GM12865 (cell line): ENCODE data around the gene FSTL4.

Source experiments
- DNase-seq: peaks from one replicate; pipeline ENCODE4 v3.0.0; 2010; ENCODE audit warnings: low read depth
- H3K4me3 ChIP-seq: 2 replicates; pipeline ENCODE4 v1.5.1; 2011; ENCODE audit warnings: mild to moderate bottlenecking, low read depth, low read length, control low read depth
- TF ChIP-seq, protein P1 (sequence below): IDR thresholded peaks from 2 replicates; pipeline ENCODE4 v1.5.1; 2011; ENCODE audit warnings: low read length, control low read depth, low read depth, inconsistent platforms; ENCODE audit not compliant: insufficient read depth; ENCODE audit errors: missing control alignments

The FSTL4 gene

DNA sequence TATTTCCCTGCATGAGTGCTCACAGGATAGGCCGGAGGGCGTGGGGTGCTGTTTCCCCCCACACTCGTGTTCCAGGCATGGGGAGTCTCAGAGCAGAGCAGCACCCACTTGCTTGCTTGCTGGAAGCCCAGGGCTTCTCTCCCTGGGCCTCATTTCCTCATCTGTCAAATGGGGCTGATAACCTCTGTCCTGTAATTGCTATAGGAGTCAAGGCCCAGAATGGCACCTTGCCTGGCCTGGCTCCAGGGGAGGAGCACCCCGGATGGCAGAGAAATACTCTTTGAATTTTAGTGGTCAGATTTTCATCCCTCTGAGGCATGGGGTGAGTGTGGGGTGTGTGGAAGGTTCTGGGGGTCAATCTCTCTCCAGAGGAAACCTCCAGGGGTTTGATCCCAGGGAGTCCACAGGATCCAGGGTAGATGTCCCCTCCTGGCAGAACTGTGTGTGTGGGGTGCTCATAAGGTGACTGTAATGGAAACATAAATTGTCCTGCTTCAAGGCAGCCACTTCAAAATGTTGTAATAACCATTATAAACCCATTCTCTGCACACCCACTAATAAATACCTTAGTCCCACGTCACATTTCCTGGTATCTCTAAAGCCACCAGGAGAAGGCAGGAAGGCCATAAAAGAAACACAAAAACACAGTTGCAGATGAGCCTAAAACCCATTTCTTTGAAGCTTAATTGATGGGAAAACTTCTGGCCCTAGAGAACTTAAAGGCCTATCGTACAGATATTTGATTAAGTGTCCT is 272.2 kb downstream of the FSTL4 start:
- H3K4me3 ChIP-seq, result no peak overlapping the region
- DNase-seq, result no peak
- TF ChIP-seq, protein P1, sequence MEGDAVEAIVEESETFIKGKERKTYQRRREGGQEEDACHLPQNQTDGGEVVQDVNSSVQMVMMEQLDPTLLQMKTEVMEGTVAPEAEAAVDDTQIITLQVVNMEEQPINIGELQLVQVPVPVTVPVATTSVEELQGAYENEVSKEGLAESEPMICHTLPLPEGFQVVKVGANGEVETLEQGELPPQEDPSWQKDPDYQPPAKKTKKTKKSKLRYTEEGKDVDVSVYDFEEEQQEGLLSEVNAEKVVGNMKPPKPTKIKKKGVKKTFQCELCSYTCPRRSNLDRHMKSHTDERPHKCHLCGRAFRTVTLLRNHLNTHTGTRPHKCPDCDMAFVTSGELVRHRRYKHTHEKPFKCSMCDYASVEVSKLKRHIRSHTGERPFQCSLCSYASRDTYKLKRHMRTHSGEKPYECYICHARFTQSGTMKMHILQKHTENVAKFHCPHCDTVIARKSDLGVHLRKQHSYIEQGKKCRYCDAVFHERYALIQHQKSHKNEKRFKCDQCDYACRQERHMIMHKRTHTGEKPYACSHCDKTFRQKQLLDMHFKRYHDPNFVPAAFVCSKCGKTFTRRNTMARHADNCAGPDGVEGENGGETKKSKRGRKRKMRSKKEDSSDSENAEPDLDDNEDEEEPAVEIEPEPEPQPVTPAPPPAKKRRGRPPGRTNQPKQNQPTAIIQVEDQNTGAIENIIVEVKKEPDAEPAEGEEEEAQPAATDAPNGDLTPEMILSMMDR, result no peak

DNA sequence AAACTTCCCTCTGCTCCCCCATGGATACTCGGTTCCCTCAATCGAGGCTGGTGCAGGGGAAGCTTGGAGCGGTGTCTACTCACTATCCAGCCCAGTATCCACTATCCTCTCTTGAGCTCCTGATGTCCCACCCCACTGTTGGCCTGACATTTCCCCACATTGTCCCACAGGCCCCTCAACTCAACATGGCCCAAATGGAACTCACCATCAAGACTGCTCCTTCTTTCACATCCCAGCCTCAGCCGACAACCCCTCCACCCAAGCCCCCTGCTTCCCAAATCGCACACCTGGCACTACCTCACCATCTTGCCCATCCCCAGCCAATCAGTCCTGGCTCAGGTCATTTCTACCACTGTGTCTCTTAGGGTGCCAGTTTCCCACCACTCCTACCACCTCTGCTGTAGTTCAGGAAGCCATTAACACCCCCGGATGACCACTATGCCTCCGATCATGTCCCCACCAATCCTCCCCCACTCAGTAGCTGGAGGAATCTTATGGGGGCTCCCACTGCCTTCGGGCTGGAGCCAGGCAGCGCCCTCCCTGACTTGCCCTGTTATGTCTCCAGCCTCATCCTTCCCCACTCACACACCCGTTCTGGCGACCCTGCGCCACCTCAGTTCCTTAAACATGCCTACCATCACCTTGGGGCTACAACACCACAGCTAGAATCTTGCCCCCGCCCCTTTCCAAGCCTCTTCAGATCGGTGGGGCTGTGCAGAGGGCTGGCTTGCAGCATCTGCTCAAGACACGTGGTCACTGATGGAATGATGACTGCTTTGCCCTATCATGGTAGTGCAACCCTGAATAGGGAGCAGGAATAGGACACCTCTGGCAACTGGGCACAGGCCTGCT is 273.6 kb downstream of the FSTL4 start:
- H3K4me3 ChIP-seq, result no peak overlapping the region
- TF ChIP-seq, protein P1, result no peak

DNA sequence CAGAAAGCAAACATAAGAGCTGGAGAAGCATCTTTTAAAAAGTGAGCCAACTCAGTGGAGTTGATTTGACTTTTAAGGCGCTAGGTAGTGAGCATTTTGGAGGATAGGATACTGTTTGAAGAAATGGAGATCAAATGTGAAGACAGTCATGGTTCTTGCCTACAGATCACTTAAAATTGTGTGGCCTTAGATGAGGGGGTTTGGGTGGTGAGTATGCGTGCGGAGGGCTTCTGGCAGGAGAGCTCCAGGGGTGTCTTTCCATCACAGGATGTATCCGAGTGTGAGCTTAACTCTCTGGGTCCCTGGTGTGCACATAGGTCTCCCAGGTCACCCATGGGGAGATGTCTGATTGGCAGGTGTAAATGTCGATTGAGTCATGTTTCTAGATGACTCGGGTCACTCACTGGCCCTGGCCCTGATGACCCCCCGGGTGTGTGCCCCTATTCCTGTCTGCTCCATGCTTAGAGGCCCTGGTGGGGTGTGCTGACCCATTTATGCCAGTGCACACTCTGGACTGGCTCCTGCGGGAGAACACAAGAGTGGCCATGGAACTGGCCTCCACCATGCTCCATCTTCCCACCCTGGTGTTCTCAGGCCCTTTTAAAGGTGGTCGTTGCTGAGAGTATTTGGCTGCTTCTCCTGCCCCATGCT is 274.4 kb downstream of the FSTL4 start:
- DNase-seq, result no peak
- no peak overlapping the region for H3K4me3 ChIP-seq
- TF ChIP-seq, protein P1, result no peak

More for the DNA sequence above, 273.6 kb downstream of the FSTL4 start:
- no peak for DNase-seq

DNA sequence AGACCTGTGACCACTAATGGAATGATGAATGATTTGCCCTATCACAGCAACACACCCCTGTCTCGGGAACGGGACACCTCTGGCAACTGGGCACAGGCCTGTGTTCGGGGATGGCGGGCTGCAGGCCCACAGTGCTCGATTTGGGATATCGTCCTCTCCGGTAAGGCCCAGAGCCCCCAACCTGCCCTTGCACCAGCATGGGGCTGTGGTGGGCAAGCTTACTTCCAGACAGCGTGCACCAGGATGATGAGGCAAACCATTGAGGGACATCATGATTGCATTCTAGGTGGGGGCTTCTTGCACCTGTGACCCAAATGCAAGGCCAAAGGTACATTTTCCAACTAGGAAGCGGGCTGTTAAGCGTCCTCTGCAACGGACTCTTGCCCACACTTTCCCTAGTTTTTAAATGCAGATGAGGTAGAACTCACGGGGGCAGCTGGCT is 275.4 kb downstream of the FSTL4 start:
- TF ChIP-seq, protein P1, result no peak
- no peak overlapping the region for H3K4me3 ChIP-seq
- no peak for DNase-seq

DNA sequence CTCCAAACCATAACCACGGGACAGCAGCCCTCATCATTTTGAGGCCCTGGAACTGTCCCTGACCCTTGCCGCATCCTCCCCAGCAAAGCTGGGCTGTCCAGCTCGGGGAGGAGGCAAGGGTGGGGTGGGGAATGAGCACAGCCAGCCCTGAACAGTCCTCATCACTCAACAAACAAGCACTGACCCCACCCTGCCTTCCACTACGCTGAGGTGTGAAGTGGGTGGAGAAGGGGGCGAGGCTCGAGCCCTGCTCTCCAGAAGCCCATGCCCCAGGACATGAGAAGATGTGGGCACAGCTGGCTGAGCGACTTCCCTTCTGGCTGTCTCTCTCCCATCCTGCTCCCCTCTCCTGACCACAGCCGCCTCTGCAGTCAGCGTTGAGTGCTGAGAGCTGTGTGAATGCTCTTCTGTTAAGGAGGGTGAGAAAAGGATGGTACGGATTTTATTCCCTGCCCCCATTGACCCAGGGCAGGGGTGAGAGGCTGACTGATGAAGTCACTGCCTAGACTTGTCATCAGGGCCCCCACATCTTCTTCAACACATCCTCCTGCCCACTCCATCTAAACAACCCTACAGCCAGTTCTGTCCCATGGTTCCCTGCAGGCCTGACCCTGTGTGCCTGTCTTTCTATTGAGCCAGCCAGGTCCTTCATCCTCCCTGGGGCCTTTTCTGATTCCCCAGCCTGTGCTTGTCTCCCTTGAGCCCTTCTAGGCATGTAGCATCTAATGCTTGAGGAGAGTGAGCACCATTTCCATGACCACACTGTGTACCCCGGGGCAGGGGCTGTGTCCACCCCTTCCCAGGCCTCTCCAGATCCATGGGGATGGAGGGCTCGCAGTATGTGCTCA is 276.0 kb downstream of the FSTL4 start:
- DNase-seq, result no peak
- no peak overlapping the region for H3K4me3 ChIP-seq
- TF ChIP-seq, protein P1, result no peak

DNA sequence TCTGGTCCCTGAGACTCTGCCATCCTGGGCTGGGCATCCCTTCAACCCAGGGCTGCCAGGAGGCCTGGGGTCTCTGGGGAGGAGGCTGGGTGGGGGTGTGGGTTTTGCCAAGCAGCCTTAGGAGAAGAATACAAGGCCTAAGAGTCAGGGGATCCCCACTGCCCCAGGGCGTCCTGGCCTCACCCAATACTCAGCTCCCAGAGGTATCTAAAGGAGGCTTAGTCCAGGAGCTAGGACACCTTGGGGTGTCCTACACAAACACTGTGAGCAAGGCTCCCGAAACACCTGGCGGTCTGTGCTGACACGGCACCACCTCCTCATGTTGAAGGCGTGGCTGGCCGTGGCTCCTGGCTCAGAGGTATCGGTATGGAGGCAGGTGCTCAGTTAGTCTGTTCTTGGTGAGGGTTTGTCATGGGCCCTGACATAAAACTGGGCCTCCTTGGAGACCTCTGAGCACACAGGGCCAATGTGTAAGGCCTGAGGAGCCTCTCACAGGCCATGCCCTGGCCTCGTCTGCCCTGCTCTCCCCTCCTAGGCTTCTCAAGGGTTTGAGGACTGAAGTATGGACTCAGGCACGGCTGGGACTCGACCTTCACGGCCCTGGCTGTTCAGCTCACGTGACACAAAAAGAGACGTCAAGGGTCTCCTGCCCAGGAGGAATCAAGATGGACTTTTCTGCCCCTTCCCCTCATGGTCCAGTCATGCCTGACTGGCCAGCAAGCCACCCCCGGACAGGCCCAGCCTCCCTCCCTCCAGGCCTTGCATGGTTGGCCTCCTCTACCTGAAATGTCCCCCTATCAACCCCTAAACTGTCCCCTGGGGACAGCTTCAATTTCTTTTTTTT is 277.3 kb downstream of the FSTL4 start:
- H3K4me3 ChIP-seq, result no peak overlapping the region
- DNase-seq, result no peak
- TF ChIP-seq, protein P1, result no peak
